GM23248 (cell line): ENCODE data around the gene GRID2.

Experiments used
- EZH2 ChIP-seq: fragments of 200-600 bp; sonication (generic); IDR thresholded peaks from 2 replicates; pipeline ENCODE4 v1.6.1; 2018; ENCODE audit warnings: antibody characterized with exemption, mild to moderate bottlenecking; ENCODE audit not compliant: insufficient read depth, poor library complexity, severe bottlenecking
- EZH2phosphoT487 ChIP-seq: fragments of 200-600 bp; sonication (generic); IDR thresholded peaks from 2 replicates; pipeline ENCODE4 v1.6.1; 2018; ENCODE audit warnings: antibody characterized with exemption, moderate library complexity, mild to moderate bottlenecking, low read depth; ENCODE audit not compliant: insufficient read depth

GRCh38 chr4:93649828-93650227 lies 1346.1 kb downstream of the GRID2 start:
- TF ChIP-seq EZH2phosphoT487 (no peak), EZH2 (no peak)
